WTC11 (cell line): ENCODE measurements around the gene B4GALNT3. TPM values are rescaled to one million over a fixed set of nuclear protein-coding genes. Genes with fewer than 3 reads are reported as not detected.

ENCODE experiments used
- ATAC-seq: fragments of 200-7000 bp; cut with Tn5 transposase; 2 replicates; pipeline ENCODE4 v1.10.0; 2021; ENCODE audit warnings: mild to moderate bottlenecking, moderate library complexity
- CTCF ChIA-PET: fragments of 300-600 bp; sonication (Branson Sonifier 250); formaldehyde crosslinking; loops from one replicate; lab custom pipeline; 2021; ENCODE audit warnings: antibody characterized with exemption; lab: Charles Lee
- POLR2A ChIA-PET: fragments of 350-600 bp; sonication (Branson Sonifier 250); formaldehyde crosslinking; loops from one replicate; lab custom pipeline; 2021; ENCODE audit warnings: antibody characterized with exemption; lab: Charles Lee
- DNase-seq: peaks from one replicate; pipeline ENCODE4 v3.0.0; 2021; ENCODE audit warnings: low spot score
- H3K27ac Mint-ChIP-seq: 2 replicates; pipeline ENCODE4 v1.8.0; 2021; ENCODE audit warnings: mixed read lengths
- H3K27me3 Mint-ChIP-seq: 2 replicates; pipeline ENCODE4 v1.8.0; 2021; ENCODE audit warnings: low read depth, mild to moderate bottlenecking, moderate library complexity, mixed read lengths
- H3K36me3 Mint-ChIP-seq: 2 replicates; pipeline ENCODE4 v1.8.0; 2021; ENCODE audit warnings: mixed read lengths
- H3K4me1 Mint-ChIP-seq: 2 replicates; pipeline ENCODE4 v1.8.0; 2022; ENCODE audit warnings: mixed read lengths
- H3K4me3 Mint-ChIP-seq: 2 replicates; pipeline ENCODE4 v1.8.0; 2021; ENCODE audit warnings: mild to moderate bottlenecking, moderate library complexity, mixed read lengths
- H3K9me3 Mint-ChIP-seq: 2 replicates; pipeline ENCODE4 v1.8.0; 2021; ENCODE audit warnings: mixed read lengths
- ARID4B ChIP-seq: sonication (generic); formaldehyde crosslinking; IDR thresholded peaks from 2 replicates; pipeline ENCODE4 v1.8.0; 2023; ENCODE audit warnings: missing genetic modification reagents, mild to moderate bottlenecking, borderline replicate concordance
- ATF1 ChIP-seq: sonication (generic); formaldehyde crosslinking; IDR thresholded peaks from 2 replicates; pipeline ENCODE4 v1.8.1; 2023; ENCODE audit warnings: mild to moderate bottlenecking, moderate library complexity, missing genetic modification reagents
- ATF2 ChIP-seq: sonication (generic); formaldehyde crosslinking; IDR thresholded peaks from 2 replicates; pipeline ENCODE4 v1.8.1; 2022; ENCODE audit warnings: low read depth, missing genetic modification reagents, borderline replicate concordance
- CDX4 ChIP-seq: fragments of 250-450 bp; sonication (Bioruptor Pico); IDR thresholded peaks from 2 replicates; pipeline ENCODE4 v1.9.0; 2021; ENCODE audit warnings: moderate library complexity, mild to moderate bottlenecking, inconsistent platforms, borderline replicate concordance
- E2F1 ChIP-seq: sonication (generic); formaldehyde crosslinking; IDR thresholded peaks from 2 replicates; pipeline ENCODE4 v1.8.0; 2022; ENCODE audit warnings: mild to moderate bottlenecking, missing genetic modification reagents
- E2F4 ChIP-seq: sonication (generic); formaldehyde crosslinking; IDR thresholded peaks from 2 replicates; pipeline ENCODE4 v1.8.1; 2022; ENCODE audit warnings: low read depth, mild to moderate bottlenecking, moderate library complexity, missing genetic modification reagents, borderline replicate concordance
- ESRRA ChIP-seq: sonication (generic); formaldehyde crosslinking; IDR thresholded peaks from 2 replicates; pipeline ENCODE4 v1.8.1; 2022; ENCODE audit warnings: mild to moderate bottlenecking, missing genetic modification reagents, borderline replicate concordance
- MLX ChIP-seq: sonication (generic); formaldehyde crosslinking; IDR thresholded peaks from 2 replicates; pipeline ENCODE4 v1.8.1; 2023; ENCODE audit warnings: mild to moderate bottlenecking, missing genetic modification reagents, moderate library complexity
- MXD4 ChIP-seq: fragments of 250-450 bp; sonication (Bioruptor Pico); IDR thresholded peaks from 2 replicates; pipeline ENCODE4 v1.8.0; 2021; ENCODE audit warnings: mild to moderate bottlenecking, moderate library complexity, borderline replicate concordance
- NFE2L1 ChIP-seq: sonication (generic); formaldehyde crosslinking; IDR thresholded peaks from 2 replicates; pipeline ENCODE4 v1.8.1; 2023; ENCODE audit warnings: missing genetic modification reagents
- PREB ChIP-seq: sonication (generic); formaldehyde crosslinking; IDR thresholded peaks from 2 replicates; pipeline ENCODE4 v1.8.1; 2022; ENCODE audit warnings: mild to moderate bottlenecking, missing genetic modification reagents, moderate library complexity, borderline replicate concordance
- RELA ChIP-seq: sonication (generic); formaldehyde crosslinking; IDR thresholded peaks from 2 replicates; pipeline ENCODE4 v1.8.1; 2022; ENCODE audit warnings: missing genetic modification reagents, mild to moderate bottlenecking, borderline replicate concordance
- SOX15 ChIP-seq: fragments of 250-450 bp; sonication (Bioruptor Pico); IDR thresholded peaks from 2 replicates; pipeline ENCODE4 v1.9.0; 2021; ENCODE audit warnings: mild to moderate bottlenecking
- TEAD1 ChIP-seq: sonication (generic); formaldehyde crosslinking; IDR thresholded peaks from 2 replicates; pipeline ENCODE4 v1.8.0; 2022; ENCODE audit warnings: mild to moderate bottlenecking, missing genetic modification reagents
- TP53 ChIP-seq: sonication (generic); formaldehyde crosslinking; IDR thresholded peaks from 2 replicates; pipeline ENCODE4 v1.8.1; 2023; ENCODE audit warnings: mild to moderate bottlenecking, missing genetic modification reagents
- ZNF219 ChIP-seq: sonication (generic); formaldehyde crosslinking; IDR thresholded peaks from 2 replicates; pipeline ENCODE4 v1.8.0; 2023; ENCODE audit warnings: missing genetic modification reagents, mild to moderate bottlenecking, borderline replicate concordance
- ZNF317 ChIP-seq: sonication (generic); formaldehyde crosslinking; IDR thresholded peaks from 2 replicates; pipeline ENCODE4 v1.8.1; 2023; ENCODE audit warnings: low read depth, mild to moderate bottlenecking, moderate library complexity, missing genetic modification reagents, borderline replicate concordance
- ZNF512 ChIP-seq: sonication (generic); formaldehyde crosslinking; IDR thresholded peaks from 2 replicates; pipeline ENCODE4 v1.8.1; 2022; ENCODE audit warnings: missing genetic modification reagents, borderline replicate concordance
- total RNA-seq: library from RNA; stranded (reverse); gene quantifications from 3 replicates; pipeline ENCODE4 v1.2.3, GENCODE V29; 2021

B4GALNT3 gene
- total RNA-seq, 1 experiment from 2014 or later: 19.0 TPM

- TF ChIP-seq ARID4B (no peak), ZNF512 (no peak), E2F4 (no peak), CDX4 (CRISPR knock-in tag) (no peak), TEAD1 (CRISPR knock-in tag) (no peak), E2F1 (CRISPR knock-in tag) (no peak)
These were observed 101.6 kb downstream of the B4GALNT3 start (continued) for GRCh38 chr12:561391-561705.

GRCh38 chr12:561908-562593 is 102.3 kb downstream of the B4GALNT3 start:
- Mint-ChIP-seq H3K9me3 (no peaks in the 10 kb centered on the region), H3K4me1 (no peaks in the 10 kb centered on the region), H3K27ac (no peak overlapping the region; the same call in 1 of the 2 replicates), H3K4me3 (no peak overlapping the region), H3K27me3 (no peaks in the 10 kb centered on the region)
- no peak for ATAC-seq
- CTCF ChIA-PET: interaction anchor here (0.6 kb wide), 1 partner anchor 131 kb away, joined by 3 read pairs; no protein-coding TSS in a partner anchor
- TF ChIP-seq ZNF219 (CRISPR knock-in tag) (no peak), MLX (CRISPR knock-in tag) (no peak), ATF1 (no peak), ESRRA (CRISPR knock-in tag) (no peak), NFE2L1 (CRISPR knock-in tag) (no peak), MXD4 (CRISPR knock-in tag) (no peak), ATF2 (CRISPR knock-in tag) (no peak), TP53 (CRISPR knock-in tag) (no peak), SOX15 (no peak), ZNF317 (CRISPR knock-in tag) (no peak), PREB (CRISPR knock-in tag) (no peak), RELA (no peak)
- TF ChIP-seq, all 79 proteins: peak for 0
- no peak for DNase-seq
- no peaks in the 10 kb centered on the region for H3K36me3 Mint-ChIP-seq
- POLR2A ChIA-PET: no interaction called here
